ENCODE results near the gene RNMT.

RNMT gene

DNA sequence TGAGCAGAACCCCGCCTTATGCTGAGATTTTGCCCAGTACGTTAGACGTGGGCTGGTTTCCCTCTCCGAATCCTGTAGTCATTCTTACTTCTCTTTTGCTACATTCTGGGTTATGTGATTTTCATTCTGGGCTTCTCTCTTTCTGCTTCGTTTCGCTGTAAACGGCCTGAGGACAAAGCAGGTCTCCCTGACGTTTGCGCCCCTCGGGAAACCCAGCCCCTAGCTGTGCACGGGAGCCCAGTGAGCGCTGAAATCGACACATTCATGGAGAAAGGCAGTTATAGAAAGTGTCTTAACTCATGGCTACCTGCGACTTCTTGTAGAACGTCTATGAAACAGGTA lies 74.8 kb downstream of the RNMT start:
- Histone ChIP-seq H3K4me1 (ENCODE audit: insufficient read depth, insufficient read length) (peaks cover 2% of the 10 kb centered on the region), H3K36me3 (ENCODE audit: insufficient read depth, insufficient read length, low read length) (no peaks in the 10 kb centered on the region)

DNA sequence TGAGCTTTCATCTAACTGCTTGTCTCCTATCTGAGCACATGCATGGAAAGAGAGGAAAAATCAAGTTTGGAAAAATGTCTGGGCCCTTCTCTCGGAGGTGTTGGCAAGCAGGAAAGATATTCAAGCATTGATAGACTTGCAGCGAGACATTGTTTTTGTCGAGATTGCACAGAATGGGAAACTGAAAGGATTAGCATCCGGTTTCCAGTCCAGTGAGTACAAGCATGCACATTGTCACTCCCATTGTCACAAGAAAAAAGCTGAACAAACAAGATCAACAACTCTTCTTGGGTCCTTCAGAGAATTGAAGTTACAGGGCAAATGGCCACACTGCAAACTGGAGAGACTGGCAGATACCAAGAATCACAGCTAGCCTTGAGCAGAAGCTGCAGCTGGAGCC lies 77.8 kb downstream of the RNMT start:
- Histone ChIP-seq H3K36me3 (ENCODE audit: insufficient read depth, insufficient read length, low read length) (no peaks in the 10 kb centered on the region), H3K4me1 (ENCODE audit: insufficient read depth, insufficient read length) (no peaks in the 10 kb centered on the region), H3K27me3 (ENCODE audit: insufficient read depth, insufficient read length) (peaks cover 19% of the 10 kb centered on the region), H3K9ac (ENCODE audit: insufficient read length, low read depth) (no peak overlapping the region), H3K4me3 (ENCODE audit: insufficient read length, low read depth) (no peak overlapping the region), H3K9me3 (ENCODE audit: insufficient read depth, low read length) (no peaks in the 10 kb centered on the region)
- no peak for DNase-seq (ENCODE audit: low read depth, low spot score)
- TF ChIP-seq YY1 (IDR thresholded peaks at IDR 0.05; ENCODE audit: insufficient read depth, insufficient read length) = no peak
- no peak for TF ChIP-seq ZNF274 (IDR thresholded peaks at IDR 0.05; ENCODE audit: low read depth, low read length)
- TF ChIP-seq SUZ12 (IDR thresholded peaks at IDR 0.05; ENCODE audit: extremely low read depth, insufficient read depth, insufficient read length) = no peak

More for the DNA sequence above, 74.8 kb downstream of the RNMT start:
- peak overlapping the region; percentile 63 for H3K9ac ChIP-seq (ENCODE audit: insufficient read length, low read depth)
- no peak for DNase-seq (ENCODE audit: low read depth, low spot score)
- TF ChIP-seq ZNF274 (IDR thresholded peaks at IDR 0.05; ENCODE audit: low read depth, low read length) (no peak), SUZ12 (IDR thresholded peaks at IDR 0.05; ENCODE audit: extremely low read depth, insufficient read depth, insufficient read length) (no peak), YY1 (IDR thresholded peaks at IDR 0.05; ENCODE audit: insufficient read depth, insufficient read length) (no peak)
- no peaks in the 10 kb centered on the region for H3K9me3 ChIP-seq (ENCODE audit: insufficient read depth, low read length)
- peak overlapping the region; percentile 13 for H3K4me3 ChIP-seq (ENCODE audit: insufficient read length, low read depth)
- peaks cover 19% of the 10 kb centered on the region for H3K27me3 ChIP-seq (ENCODE audit: insufficient read depth, insufficient read length)

DNA sequence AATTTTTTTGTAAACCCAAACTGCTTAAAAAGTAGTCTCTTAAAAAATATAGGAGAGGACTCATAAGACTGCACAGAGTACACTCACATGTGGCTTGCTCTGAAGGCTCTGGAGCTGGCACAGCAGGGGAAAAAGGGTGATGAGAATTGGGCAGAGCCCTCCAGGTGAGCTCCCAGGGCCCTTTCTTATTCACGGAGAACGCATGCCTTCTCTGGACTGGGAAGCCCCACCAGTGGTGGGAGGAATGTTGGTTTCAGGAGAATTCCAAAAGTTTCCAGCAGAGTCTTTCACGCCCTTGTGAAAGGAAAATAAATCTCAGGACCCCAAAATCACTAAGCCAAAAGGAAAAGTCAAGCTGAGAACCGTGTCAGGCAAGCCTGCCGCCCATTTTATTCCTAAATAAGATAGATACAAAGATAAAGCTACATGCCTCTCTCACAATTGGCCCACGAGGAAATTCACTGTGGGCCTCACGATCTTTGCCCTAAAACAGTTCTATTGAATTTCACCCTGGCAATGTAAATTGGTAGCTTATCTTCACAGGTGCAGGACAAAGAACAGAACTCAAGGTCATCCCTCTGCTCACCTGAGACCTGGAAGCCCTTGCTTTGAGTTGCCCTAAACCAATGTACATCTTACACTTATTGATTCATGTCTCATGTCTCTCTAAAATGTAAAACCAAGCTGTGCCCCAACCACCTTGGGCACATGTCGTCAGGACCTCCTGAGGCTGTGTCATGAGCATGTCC lies 82.0 kb downstream of the RNMT start:
- Histone ChIP-seq H3K9me3 (ENCODE audit: insufficient read depth, low read length) (no peaks in the 10 kb centered on the region), H3K4me1 (ENCODE audit: insufficient read depth, insufficient read length) (no peaks in the 10 kb centered on the region), H3K36me3 (ENCODE audit: insufficient read depth, insufficient read length, low read length) (no peaks in the 10 kb centered on the region), H3K27me3 (ENCODE audit: insufficient read depth, insufficient read length) (peaks cover under 1% of the 10 kb centered on the region), H3K4me3 (ENCODE audit: insufficient read length, low read depth) (no peak overlapping the region), H3K9ac (ENCODE audit: insufficient read length, low read depth) (no peak overlapping the region)
- TF ChIP-seq YY1 (IDR thresholded peaks at IDR 0.05; ENCODE audit: insufficient read depth, insufficient read length) (no peak), SUZ12 (IDR thresholded peaks at IDR 0.05; ENCODE audit: extremely low read depth, insufficient read depth, insufficient read length) (no peak), ZNF274 (IDR thresholded peaks at IDR 0.05; ENCODE audit: low read depth, low read length) (no peak)
- DNase-seq (ENCODE audit: low read depth, low spot score) = no peak

DNA sequence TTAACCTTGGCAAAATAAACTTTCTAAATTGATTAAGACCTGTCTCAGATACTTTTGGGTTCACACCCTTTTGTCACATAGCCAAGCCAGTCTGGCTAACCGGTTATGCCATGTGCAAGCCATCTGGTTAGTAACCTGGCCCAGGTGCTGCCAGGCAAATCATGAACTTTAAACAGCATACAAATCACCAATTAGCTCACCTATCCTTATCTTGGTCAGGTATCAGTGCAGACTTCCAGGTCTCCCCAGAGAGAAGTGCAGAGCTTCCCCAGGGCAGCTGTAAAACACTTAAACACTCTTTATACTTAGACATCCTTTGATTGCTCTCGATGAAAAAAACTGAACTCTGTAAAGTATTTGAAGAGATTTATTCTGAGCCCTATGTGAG lies 82.6 kb downstream of the RNMT start:
- Histone ChIP-seq H3K36me3 (ENCODE audit: insufficient read depth, insufficient read length, low read length) (no peaks in the 10 kb centered on the region), H3K27me3 (ENCODE audit: insufficient read depth, insufficient read length) (no peaks in the 10 kb centered on the region), H3K4me1 (ENCODE audit: insufficient read depth, insufficient read length) (no peaks in the 10 kb centered on the region), H3K4me3 (ENCODE audit: insufficient read length, low read depth) (no peak overlapping the region), H3K9me3 (ENCODE audit: insufficient read depth, low read length) (no peaks in the 10 kb centered on the region), H3K9ac (ENCODE audit: insufficient read length, low read depth) (no peak overlapping the region)
- DNase-seq (ENCODE audit: low read depth, low spot score) = no peak
- TF ChIP-seq ZNF274 (IDR thresholded peaks at IDR 0.05; ENCODE audit: low read depth, low read length) (no peak), YY1 (IDR thresholded peaks at IDR 0.05; ENCODE audit: insufficient read depth, insufficient read length) (no peak), SUZ12 (IDR thresholded peaks at IDR 0.05; ENCODE audit: extremely low read depth, insufficient read depth, insufficient read length) (no peak)

DNA sequence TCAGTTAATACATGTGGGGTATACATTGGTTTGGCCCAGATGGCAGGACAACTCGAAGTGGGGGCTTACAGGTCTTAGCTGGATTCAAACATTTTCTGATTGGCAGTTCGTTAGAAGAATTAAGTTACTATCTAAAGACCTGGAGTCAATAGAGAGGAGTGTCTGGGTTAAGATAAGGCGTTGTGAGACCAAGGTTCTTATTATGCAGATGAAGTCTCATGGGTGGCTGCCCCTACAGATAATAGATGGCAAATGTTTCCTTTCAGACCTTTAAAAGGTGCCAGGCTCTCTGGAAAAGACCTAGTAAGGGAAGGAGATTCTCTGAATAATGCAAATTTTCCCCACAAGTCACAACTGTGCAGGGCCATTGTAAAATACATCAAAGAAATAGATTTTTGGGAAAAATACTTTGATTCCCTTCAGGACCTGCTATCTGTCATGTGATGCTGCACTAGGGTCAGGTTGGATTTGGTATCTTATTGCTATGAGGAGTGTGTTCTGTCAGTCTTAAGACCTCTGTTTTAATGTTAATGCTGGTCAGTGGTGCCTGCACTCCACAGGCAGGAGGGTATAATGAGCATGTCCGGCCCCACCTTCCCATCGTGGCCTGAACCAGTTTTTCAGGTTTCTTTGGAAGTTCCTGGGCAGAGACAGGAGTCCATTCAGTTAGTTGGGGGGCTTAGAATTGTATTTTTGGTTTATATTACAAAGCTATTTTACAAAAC lies 83.2 kb downstream of the RNMT start:
- Histone ChIP-seq H3K4me3 (ENCODE audit: insufficient read length, low read depth) (no peak overlapping the region), H3K9ac (ENCODE audit: insufficient read length, low read depth) (no peak overlapping the region), H3K4me1 (ENCODE audit: insufficient read depth, insufficient read length) (no peaks in the 10 kb centered on the region), H3K27me3 (ENCODE audit: insufficient read depth, insufficient read length) (no peaks in the 10 kb centered on the region), H3K36me3 (ENCODE audit: insufficient read depth, insufficient read length, low read length) (no peaks in the 10 kb centered on the region), H3K9me3 (ENCODE audit: insufficient read depth, low read length) (no peaks in the 10 kb centered on the region)
- TF ChIP-seq ZNF274 (IDR thresholded peaks at IDR 0.05; ENCODE audit: low read depth, low read length) (no peak), SUZ12 (IDR thresholded peaks at IDR 0.05; ENCODE audit: extremely low read depth, insufficient read depth, insufficient read length) (no peak), YY1 (IDR thresholded peaks at IDR 0.05; ENCODE audit: insufficient read depth, insufficient read length) (no peak)
- no peak for DNase-seq (ENCODE audit: low read depth, low spot score)

DNA sequence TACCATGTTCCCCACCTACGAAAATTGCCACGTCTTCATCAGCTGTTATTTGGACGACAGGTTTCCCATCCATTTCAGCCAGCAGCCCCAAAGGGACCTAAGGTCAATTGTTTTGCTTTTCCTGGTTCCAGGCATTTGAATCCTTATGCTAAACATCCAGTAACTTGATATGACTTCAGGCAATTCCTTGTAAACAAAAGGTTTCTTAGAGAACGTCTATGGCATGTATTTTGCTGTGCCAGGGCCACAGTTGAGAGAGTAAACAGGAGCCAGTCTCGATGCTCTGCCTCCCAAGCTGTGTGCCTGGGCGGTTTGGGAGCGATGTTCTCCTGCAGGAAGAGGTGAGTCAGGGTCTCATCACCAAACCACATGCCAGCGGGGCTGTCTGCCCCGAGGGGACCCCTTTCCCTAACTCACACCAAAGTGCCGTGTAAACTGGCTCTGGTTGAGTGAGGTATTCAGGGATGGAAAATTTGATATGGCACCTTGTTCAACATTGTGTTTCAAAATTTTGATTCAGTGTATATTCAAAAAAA lies 84.5 kb downstream of the RNMT start:
- Histone ChIP-seq H3K36me3 (ENCODE audit: insufficient read depth, insufficient read length, low read length) (no peaks in the 10 kb centered on the region), H3K9me3 (ENCODE audit: insufficient read depth, low read length) (no peaks in the 10 kb centered on the region), H3K4me1 (ENCODE audit: insufficient read depth, insufficient read length) (no peaks in the 10 kb centered on the region), H3K4me3 (ENCODE audit: insufficient read length, low read depth) (no peak overlapping the region), H3K9ac (ENCODE audit: insufficient read length, low read depth) (no peak overlapping the region), H3K27me3 (ENCODE audit: insufficient read depth, insufficient read length) (no peaks in the 10 kb centered on the region)
- no peak for TF ChIP-seq YY1 (IDR thresholded peaks at IDR 0.05; ENCODE audit: insufficient read depth, insufficient read length)
- no peak for TF ChIP-seq SUZ12 (IDR thresholded peaks at IDR 0.05; ENCODE audit: extremely low read depth, insufficient read depth, insufficient read length)
- TF ChIP-seq ZNF274 (IDR thresholded peaks at IDR 0.05; ENCODE audit: low read depth, low read length) = no peak
- no peak for DNase-seq (ENCODE audit: low read depth, low spot score)

DNA sequence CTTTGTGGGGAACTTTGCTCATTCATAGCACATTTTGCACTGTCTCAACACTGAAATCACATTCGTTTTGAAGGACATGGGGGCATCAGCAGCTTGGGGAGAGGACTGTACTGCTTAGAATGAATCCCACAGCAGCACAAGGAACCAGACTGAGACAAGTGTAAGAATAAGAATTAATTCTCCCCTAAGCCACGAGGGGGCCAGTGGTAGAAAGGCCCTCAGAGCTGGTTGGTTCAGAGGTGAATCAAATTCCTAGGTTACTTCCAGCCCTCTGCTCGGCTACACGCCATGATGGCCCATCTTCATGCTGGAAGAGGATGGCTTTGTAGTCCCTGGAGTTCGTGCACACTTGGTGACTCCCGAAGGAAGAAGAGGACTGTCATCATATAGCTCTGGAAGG lies 85.5 kb downstream of the RNMT start:
- H3K36me3 ChIP-seq (ENCODE audit: insufficient read depth, insufficient read length, low read length) = no peaks in the 10 kb centered on the region
- no peak overlapping the region for H3K4me3 ChIP-seq (ENCODE audit: insufficient read length, low read depth)
- TF ChIP-seq ZNF274 (IDR thresholded peaks at IDR 0.05; ENCODE audit: low read depth, low read length) = no peak
- TF ChIP-seq SUZ12 (IDR thresholded peaks at IDR 0.05; ENCODE audit: extremely low read depth, insufficient read depth, insufficient read length) = no peak
- TF ChIP-seq YY1 (IDR thresholded peaks at IDR 0.05; ENCODE audit: insufficient read depth, insufficient read length) = no peak
- H3K27me3 ChIP-seq (ENCODE audit: insufficient read depth, insufficient read length) = no peaks in the 10 kb centered on the region
- DNase-seq (ENCODE audit: low read depth, low spot score) = no peak
- no peaks in the 10 kb centered on the region for H3K4me1 ChIP-seq (ENCODE audit: insufficient read depth, insufficient read length)
- H3K9ac ChIP-seq (ENCODE audit: insufficient read length, low read depth) = no peak overlapping the region
- no peaks in the 10 kb centered on the region for H3K9me3 ChIP-seq (ENCODE audit: insufficient read depth, low read length)

Data from NT2/D1 (cell line).